NCI-H2171 treated with DMSO at 0.1 percent for 48 hours (cell line): ENCODE results near the gene HUNK.
A peak's percentile ranks its signal among the peaks of the same experiment; 100 is the strongest.
"Not testable (repeated sequence)": the region's sequence is repeated elsewhere in the genome, so short reads cannot be mapped to it uniquely, and the experiment has no call there.

Source experiments
- DNase-seq: peaks from one replicate; lab custom pipeline; 2025; lab: John Stamatoyannopoulos, UW

HUNK gene

DNA sequence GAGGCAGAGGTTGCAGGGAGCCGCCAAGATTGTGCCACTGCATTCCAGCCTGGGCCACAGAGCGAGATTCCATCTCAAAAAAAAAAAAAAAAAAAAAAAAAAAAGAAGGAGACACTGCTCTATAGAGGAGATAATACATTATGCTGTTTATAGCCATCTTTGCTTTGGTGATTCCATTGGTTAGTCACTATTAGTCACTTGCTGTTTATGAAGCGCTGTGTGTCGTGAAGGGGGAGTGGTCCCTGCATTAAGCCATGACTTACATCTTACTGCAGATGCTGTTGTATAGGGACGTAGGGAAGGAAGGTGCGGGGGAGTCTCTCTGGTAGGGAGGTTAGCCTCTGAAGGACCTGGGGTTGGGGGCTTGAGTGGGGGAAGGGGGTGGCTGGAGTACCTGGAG lies 48.3 kb downstream of the HUNK start:
- DNase-seq: no peak

DNA sequence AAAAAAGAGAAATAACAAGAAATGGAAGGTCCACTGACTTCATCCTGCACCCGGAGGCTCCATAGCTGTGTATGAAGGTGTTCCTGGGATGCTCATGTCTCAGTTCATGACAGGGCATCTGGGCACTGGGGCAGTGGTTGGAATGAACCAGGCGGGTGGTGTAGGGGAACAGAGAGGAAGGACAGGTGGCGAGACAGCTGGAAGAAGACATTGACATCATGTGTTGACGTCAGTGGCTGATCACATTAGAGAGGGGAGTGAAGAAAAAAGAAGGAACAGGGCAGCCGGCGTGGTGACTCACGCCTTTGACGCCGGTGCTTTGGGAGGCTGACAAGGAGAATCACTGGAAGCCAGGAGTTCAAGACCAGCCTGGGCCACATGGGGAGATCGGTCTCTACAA lies 50.1 kb downstream of the HUNK start:
- peak; percentile 63 for DNase-seq

DNA sequence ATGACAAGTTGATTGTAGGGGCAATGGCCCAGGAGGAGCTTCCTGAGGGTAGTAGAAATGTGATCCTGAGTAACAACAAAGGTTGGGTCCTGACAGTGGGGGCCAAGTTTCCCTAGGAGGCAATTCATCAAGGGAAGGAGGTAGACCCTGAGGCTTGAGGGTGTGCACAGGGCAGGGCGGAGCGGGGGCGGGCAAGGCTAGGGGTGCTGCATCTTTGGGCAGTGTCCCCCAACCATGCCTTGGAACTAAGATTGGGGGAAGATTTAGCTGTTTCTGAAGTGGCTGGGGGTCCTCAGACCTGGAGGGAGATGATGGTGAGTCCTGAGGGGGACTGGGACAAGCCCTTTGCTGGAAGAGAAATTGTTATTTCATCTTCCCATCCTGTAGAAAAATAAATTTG lies 50.9 kb downstream of the HUNK start:
- no peak for DNase-seq

- DNase-seq: no peak
Measured at GRCh38 chr21:31924548-31924947, 51.7 kb downstream of the HUNK start.

DNA sequence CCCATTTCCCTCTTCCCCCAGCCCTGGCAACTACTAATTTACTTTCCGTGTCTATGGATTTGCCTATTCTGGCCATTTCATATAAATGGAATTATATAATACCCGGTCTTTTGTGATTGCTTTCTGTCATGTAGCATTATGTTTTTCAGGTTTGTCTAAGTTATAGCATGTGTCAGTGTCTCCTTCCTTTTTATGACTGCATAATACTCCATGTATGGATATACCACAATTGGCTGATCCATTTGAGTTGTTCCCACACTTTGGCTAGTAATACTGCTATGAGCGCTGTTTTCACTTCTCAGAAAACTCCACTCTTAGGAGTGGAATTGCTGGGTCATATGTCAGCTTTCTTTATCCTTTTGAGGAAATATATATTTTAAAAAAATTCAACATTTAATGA lies 53.7 kb downstream of the HUNK start:
- DNase-seq: no peak

DNA sequence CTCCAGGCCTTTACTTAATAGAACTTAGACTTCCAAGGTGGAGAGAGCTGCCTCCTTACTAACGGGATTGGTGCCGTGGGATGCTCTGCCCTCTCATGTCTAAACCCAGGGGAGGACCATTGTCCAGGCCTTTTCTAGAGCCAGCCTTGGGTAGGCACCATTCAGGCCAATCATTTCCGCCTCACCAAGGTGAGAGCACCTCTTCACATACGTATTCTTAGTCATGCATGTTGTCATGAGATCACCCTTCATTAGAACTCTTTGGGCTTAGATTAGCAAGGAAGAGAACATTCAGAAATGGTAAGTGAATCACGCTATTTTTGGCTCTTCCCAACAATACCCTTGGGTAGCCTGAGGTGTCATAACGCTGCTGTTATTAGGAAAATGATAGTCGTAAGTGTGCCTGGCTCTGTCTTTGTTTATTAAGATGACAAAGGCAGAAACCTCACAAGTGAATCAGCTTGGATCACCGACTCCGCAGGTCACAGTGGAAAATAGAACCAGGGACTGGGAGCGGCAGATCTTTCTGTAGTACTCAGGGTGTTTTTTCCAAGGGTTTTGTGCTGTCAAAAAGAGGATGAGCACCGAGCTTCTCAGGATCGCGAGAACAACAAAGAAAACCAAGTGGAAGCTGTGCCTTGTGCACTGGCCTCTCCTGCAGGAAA lies 55.0 kb downstream of the HUNK start:
- DNase-seq: no peak

- DNase-seq: no peak
Measured at GRCh38 chr21:31928656-31929055, 55.8 kb downstream of the HUNK start.

DNA sequence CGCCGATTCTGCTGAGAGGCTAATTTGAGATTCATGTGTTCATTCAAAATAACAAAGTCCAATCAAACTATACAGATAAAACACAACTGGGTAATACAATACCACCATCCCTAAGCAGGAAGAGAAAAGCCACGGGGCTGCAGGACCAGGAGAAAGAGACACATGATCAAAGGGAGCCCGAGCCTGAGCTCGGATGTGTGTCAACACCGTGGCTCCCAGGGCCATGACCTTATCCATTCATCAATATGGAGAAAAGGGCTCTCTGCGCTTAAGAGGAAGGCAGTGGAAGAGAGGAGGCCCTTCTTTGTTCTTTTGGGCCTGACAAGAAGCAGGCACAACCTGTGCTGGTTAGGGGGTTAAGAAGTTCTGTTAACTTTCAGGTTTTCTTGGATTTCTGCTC lies 56.7 kb downstream of the HUNK start:
- no peak for DNase-seq

DNA sequence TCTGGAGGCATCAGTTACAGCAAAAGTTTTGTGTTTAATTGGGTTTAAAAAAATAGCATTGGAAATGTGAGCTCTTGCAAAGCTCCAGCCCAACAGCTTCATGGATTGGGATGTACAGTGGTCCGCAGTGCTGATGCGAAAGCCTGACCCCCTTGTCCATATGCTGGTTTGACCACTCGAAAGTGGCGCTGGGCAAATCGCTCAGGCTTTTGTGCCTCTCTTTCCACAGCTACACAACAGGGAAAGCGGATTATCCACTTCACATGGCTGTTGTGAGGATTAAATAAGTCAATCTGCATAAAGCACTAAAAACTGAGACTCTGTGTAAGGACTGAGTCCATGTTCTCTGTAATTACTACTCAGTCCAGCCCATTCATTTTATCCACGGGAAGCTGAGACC lies 57.2 kb downstream of the HUNK start:
- no peak for DNase-seq

- DNase-seq: no peak
Measured at GRCh38 chr21:31931644-31932469, 59.0 kb downstream of the HUNK start.

- DNase-seq: no peak
Measured at GRCh38 chr21:31932470-31932764, 59.6 kb downstream of the HUNK start.

- DNase-seq: no peak
Measured at GRCh38 chr21:31937303-31937702, 64.5 kb downstream of the HUNK start.

GRCh38 chr21:31938330-31939301 lies 65.8 kb downstream of the HUNK start:
- DNase-seq: peak; percentile 47

DNA sequence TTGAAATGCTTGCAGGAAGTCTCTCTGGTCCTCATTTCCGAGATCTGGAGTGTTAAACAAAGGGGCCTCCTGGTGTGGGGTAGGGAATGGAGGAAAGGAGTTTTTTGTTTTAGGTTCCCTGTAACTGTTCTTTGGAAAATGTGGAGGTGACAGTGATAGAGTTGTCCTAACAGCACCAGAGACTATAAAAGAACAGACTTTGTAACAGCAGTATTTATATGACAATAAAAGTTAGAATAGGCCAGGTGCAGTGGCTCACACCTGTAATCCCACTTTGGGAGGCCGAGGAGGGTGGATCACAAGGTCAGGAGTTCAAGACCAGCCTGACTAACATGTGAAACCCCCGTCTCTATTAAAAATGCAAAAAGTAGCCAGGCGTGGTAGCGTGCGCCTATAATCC lies 68.9 kb downstream of the HUNK start:
- DNase-seq: no peak

GRCh38 chr21:31943561-31943960 lies 70.7 kb downstream of the HUNK start:
- DNase-seq: no peak

- DNase-seq: no peak
Measured at GRCh38 chr21:31945141-31945540, 72.3 kb downstream of the HUNK start.

DNA sequence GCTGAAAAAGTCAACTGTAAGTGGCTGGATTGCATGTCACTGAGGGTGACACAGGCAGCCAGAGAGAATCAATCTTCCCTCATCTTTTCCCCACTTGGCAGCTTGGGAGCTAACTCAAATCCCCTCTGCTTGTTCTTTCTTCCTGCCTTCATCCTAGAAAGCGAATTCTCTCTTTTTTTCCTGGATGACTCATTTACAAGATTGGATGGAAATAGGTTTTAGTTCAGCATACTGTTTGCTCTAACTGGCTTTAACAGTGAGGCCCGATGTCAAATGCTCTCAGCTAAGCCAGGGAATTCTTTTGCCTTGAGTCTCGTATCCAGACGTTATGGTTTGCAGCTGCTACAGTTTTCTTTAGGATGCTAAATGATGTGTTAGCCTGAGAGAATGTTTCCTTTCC lies 72.7 kb downstream of the HUNK start:
- DNase-seq: no peak

- DNase-seq: no peak
Measured at GRCh38 chr21:31946231-31946630, 73.4 kb downstream of the HUNK start.

- DNase-seq: not testable (repeated sequence)
Measured at GRCh38 chr21:31946876-31947550, 74.2 kb downstream of the HUNK start.

GRCh38 chr21:31948676-31949075 lies 75.9 kb downstream of the HUNK start:
- no peak for DNase-seq

DNA sequence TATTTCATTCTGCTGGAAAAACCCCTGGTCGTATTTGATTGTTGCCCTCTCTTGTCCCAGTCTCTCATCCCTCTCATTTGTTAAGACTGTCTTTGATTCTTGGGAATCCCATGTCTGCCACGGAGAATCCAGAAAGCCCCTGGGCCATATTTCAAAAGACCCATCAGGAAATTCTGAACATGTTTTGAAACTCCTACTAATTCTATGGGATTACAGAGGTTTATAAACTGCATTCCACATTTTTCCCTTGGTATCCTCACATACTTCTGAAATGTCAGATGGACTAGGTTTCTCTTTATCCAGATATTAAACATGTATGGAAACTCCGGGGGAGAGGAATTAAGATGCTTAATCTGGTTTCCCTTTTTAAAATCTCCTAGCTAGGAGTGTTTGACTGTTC lies 80.0 kb downstream of the HUNK start:
- DNase-seq: no peak

DNA sequence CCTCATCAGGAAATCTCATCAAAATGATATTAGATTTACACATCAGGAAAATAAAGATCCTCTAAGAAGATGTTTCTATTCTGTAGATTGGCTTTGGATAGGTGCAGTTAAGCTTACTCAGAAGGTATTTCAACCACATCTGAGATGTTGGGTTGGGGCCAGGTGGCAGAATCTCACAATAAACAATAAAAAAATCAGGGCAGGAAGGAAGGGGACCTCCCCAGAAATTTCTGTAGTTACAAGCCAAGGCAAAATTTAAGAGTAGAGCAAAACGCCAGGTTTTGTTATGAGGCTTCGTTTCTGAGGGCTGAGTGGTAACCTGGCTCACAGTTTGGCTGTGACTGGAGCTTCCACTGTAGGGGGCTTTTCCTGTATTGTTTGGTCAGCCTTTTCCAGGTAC lies 84.8 kb downstream of the HUNK start:
- no peak for DNase-seq
